Loucy (cell line): Measurements from ENCODE around the gene APAF1.

Experiments used
- H2AFZ ChIP-seq: fragments of 200-600 bp; sonication (generic); 2 replicates; pipeline ENCODE4 v1.6.0; 2016; ENCODE audit warnings: antibody characterized with exemption, mild to moderate bottlenecking, low read length, moderate library complexity
- H3F3A ChIP-seq: fragments of 200-600 bp; 2 replicates; pipeline ENCODE4 v1.6.0; 2016; ENCODE audit warnings: antibody characterized with exemption, low read depth, mild to moderate bottlenecking
- H3K27me3 ChIP-seq: fragments of 200-600 bp; sonication (generic); 2 replicates; pipeline ENCODE4 v1.6.1; 2014; ENCODE audit warnings: low read length, mild to moderate bottlenecking; ENCODE audit not compliant: insufficient read depth, poor library complexity, severe bottlenecking
- H3K36me3 ChIP-seq: fragments of 200-600 bp; sonication (generic); 2 replicates; pipeline ENCODE4 v1.6.1; 2016; ENCODE audit warnings: low read length; ENCODE audit not compliant: insufficient read depth
- H3K4me1 ChIP-seq: fragments of 200-600 bp; sonication (generic); 2 replicates; pipeline ENCODE4 v1.5.1; 2014; ENCODE audit warnings: low read length, mild to moderate bottlenecking; ENCODE audit not compliant: insufficient read depth, poor library complexity, severe bottlenecking
- H3K4me2 ChIP-seq: fragments of 200-600 bp; sonication (generic); 2 replicates; pipeline ENCODE4 v1.6.0; 2014; ENCODE audit warnings: antibody characterized with exemption, low read length, low read depth, mild to moderate bottlenecking; ENCODE audit not compliant: poor library complexity, severe bottlenecking
- H3K4me3 ChIP-seq: fragments of 200-600 bp; sonication (generic); 2 replicates; pipeline ENCODE4 v1.5.1; 2014; ENCODE audit warnings: low read length, mild to moderate bottlenecking, mixed read lengths; ENCODE audit not compliant: poor library complexity, severe bottlenecking
- H3K79me2 ChIP-seq: fragments of 200-600 bp; sonication (generic); 2 replicates; pipeline ENCODE4 v1.6.1; 2014; ENCODE audit warnings: low read length; ENCODE audit not compliant: insufficient read depth
- H3K9ac ChIP-seq: fragments of 200-600 bp; sonication (generic); 2 replicates; pipeline ENCODE4 v1.6.0; 2014; ENCODE audit warnings: mild to moderate bottlenecking, low read depth, low read length, moderate library complexity; ENCODE audit not compliant: poor library complexity, severe bottlenecking
- H3K9me2 ChIP-seq: fragments of 200-600 bp; sonication (generic); replicated peaks from 2 replicates; pipeline ENCODE4 v1.6.1; 2016; ENCODE audit warnings: low read depth, low read length, mixed read lengths
- H3K9me3 ChIP-seq: fragments of 200-600 bp; sonication (generic); 2 replicates; pipeline ENCODE4 v1.6.1; 2014; ENCODE audit warnings: mild to moderate bottlenecking, antibody characterized with exemption, low read length, low read depth; ENCODE audit not compliant: insufficient read depth
- H4K20me1 ChIP-seq: fragments of 200-600 bp; sonication (generic); 2 replicates; pipeline ENCODE4 v1.6.0; 2014; ENCODE audit warnings: antibody characterized with exemption, low read length, mild to moderate bottlenecking; ENCODE audit not compliant: insufficient read depth, poor library complexity, severe bottlenecking
- EZH2phosphoT487 ChIP-seq: fragments of 200-600 bp; IDR thresholded peaks from 2 replicates; pipeline ENCODE4 v1.6.1; 2018; ENCODE audit warnings: antibody characterized with exemption, mild to moderate bottlenecking, moderate library complexity, borderline replicate concordance
- TF ChIP-seq, protein P1 (sequence below): fragments of 200-600 bp; sonication (generic); conservative IDR thresholded peaks from 2 replicates; pipeline ENCODE4 v1.5.1; 2014; ENCODE audit warnings: mild to moderate bottlenecking, antibody characterized with exemption, low read length

Gene APAF1

DNA sequence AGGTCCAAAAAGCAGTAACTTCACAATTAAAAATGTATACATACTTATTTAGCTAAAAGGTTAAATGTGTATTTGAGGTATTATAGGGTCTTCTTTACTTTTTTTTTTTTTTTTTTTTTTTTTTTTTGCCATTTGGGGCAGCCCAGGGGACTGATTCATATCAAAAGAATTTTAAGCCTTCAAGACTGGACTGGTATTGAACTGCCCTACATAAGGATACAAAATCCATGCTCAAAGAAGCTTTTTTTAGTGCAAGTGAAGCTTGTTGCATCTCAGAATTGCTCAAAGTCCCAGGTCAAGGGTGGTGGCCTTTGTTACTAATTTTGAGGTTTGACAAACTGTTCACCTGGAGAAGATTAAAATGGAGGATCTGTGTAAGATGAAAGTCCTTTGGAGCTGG is 124.0 kb downstream of the APAF1 start:
- Histone ChIP-seq H3K27me3 (no peaks in the 10 kb centered on the region), H4K20me1 (no peaks in the 10 kb centered on the region), H3K4me1 (no peaks in the 10 kb centered on the region), H3K9me3 (no peaks in the 10 kb centered on the region), H2AFZ (no peak overlapping the region), H3K36me3 (no peaks in the 10 kb centered on the region), H3K4me3 (no peak overlapping the region), H3K9ac (no peak overlapping the region), H3K4me2 (no peak overlapping the region), H3K9me2 (no peaks in the 10 kb centered on the region), H3K79me2 (no peaks in the 10 kb centered on the region), H3F3A (no peaks in the 10 kb centered on the region)
- no peak for TF ChIP-seq EZH2phosphoT487
- TF ChIP-seq, protein P1, sequence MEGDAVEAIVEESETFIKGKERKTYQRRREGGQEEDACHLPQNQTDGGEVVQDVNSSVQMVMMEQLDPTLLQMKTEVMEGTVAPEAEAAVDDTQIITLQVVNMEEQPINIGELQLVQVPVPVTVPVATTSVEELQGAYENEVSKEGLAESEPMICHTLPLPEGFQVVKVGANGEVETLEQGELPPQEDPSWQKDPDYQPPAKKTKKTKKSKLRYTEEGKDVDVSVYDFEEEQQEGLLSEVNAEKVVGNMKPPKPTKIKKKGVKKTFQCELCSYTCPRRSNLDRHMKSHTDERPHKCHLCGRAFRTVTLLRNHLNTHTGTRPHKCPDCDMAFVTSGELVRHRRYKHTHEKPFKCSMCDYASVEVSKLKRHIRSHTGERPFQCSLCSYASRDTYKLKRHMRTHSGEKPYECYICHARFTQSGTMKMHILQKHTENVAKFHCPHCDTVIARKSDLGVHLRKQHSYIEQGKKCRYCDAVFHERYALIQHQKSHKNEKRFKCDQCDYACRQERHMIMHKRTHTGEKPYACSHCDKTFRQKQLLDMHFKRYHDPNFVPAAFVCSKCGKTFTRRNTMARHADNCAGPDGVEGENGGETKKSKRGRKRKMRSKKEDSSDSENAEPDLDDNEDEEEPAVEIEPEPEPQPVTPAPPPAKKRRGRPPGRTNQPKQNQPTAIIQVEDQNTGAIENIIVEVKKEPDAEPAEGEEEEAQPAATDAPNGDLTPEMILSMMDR: no peak

DNA sequence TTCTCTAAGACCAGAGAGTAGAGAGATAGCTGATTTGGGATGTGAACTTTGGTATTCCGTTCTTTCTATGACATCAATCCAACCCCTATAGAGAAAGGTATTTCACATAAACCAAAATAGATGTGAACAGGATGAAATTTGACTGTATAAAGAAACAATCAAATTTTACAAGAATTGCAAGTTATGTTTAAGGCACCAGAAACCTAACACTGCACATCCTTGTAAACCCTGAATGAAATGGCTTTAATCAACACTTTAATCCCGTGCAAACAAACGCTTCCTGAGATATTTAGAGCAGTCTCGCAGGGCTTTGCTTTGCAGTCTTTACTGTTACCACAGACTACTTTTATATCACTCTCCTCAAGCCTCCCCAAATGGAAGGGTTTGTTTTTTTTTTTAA is 125.1 kb downstream of the APAF1 start:
- no peak overlapping the region for H2AFZ ChIP-seq
- H3K9me3 ChIP-seq: no peaks in the 10 kb centered on the region
- H3K4me3 ChIP-seq: no peak overlapping the region
- no peaks in the 10 kb centered on the region for H3K36me3 ChIP-seq
- H3K9ac ChIP-seq: no peak overlapping the region
- H3K9me2 ChIP-seq: no peaks in the 10 kb centered on the region
- no peaks in the 10 kb centered on the region for H3K4me1 ChIP-seq
- H3K79me2 ChIP-seq: no peaks in the 10 kb centered on the region
- no peaks in the 10 kb centered on the region for H4K20me1 ChIP-seq
- H3F3A ChIP-seq: no peaks in the 10 kb centered on the region
- no peaks in the 10 kb centered on the region for H3K27me3 ChIP-seq
- no peak for TF ChIP-seq EZH2phosphoT487
- TF ChIP-seq, protein P1: no peak
- H3K4me2 ChIP-seq: no peak overlapping the region

DNA sequence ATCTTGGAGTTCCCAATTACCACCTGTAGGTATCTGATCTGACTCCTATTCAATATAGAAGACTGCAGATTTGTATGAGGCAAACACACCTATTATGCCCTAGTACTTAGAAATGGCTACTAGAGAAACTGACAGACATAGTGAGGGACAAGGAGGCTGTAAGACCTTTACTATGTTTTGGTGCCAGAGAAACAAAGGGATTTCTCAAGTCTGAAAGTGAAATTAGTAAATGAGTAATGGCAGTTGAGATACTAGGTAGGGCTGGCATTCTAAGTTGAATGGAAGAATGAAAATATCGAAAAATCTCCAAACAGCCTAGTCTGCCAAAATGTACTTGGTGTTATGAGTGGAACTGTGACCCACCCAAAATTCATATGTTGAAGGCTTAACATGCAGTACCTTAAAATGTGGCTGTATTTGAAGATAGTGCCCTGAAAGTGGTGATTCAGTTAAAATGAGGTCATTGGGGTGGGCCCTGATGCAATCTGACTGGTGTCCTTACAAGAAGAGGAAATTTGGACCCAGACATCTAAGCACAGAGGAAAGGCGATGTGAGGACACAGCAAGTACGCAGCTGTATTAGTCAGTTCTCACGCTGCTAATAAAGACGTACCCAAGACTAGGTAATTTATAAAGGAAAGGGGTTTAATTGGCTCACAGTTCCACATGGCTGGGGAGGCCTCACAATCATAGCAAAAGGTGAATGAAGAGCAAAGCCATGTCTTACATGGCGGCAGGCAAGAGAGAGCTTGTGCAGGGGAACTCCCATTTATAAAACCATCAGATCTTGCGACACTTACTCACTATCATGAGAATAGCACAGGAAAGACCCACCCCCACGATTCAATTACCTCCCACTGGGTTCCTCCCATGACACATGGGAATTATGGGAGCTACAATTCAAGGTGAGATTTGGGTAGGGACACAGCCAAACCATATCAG is 127.0 kb downstream of the APAF1 start:
- no peak overlapping the region for H2AFZ ChIP-seq
- no peak for TF ChIP-seq EZH2phosphoT487
- TF ChIP-seq, protein P1: no peak
- H3K4me1 ChIP-seq: no peaks in the 10 kb centered on the region
- H3F3A ChIP-seq: no peaks in the 10 kb centered on the region
- no peak overlapping the region for H3K9ac ChIP-seq
- H4K20me1 ChIP-seq: no peaks in the 10 kb centered on the region
- no peaks in the 10 kb centered on the region for H3K27me3 ChIP-seq
- H3K9me3 ChIP-seq: no peaks in the 10 kb centered on the region
- H3K4me2 ChIP-seq: no peak overlapping the region
- H3K9me2 ChIP-seq: no peaks in the 10 kb centered on the region
- H3K79me2 ChIP-seq: no peaks in the 10 kb centered on the region
- no peaks in the 10 kb centered on the region for H3K36me3 ChIP-seq
- no peak overlapping the region for H3K4me3 ChIP-seq
